HAP-1 (cell line): ENCODE measurements around the gene SH3TC1.

Experiments
- DNase-seq, 2 experiments: peaks; one replicate each; pipeline ENCODE4 v3.0.0-alpha.2; 2016 to 2020; ENCODE audit warnings: low spot score in 2 of 2
- H3K27me3 ChIP-seq: fragments of 250-450 bp; sonication (Bioruptor Pico); 2 replicates; pipeline ENCODE4 v1.5.1; 2020; ENCODE audit warnings: low read depth, mild to moderate bottlenecking, moderate library complexity
- H3K36me3 ChIP-seq: fragments of 250-450 bp; sonication (Bioruptor Pico); replicated peaks from 2 replicates; pipeline ENCODE4 v1.5.1; 2020; ENCODE audit warnings: mild to moderate bottlenecking
- H3K4me1 ChIP-seq: fragments of 250-450 bp; sonication (Bioruptor Pico); 2 replicates; pipeline ENCODE4 v1.5.1; 2020; ENCODE audit warnings: mild to moderate bottlenecking
- H3K4me3 ChIP-seq: fragments of 250-450 bp; sonication (Bioruptor Pico); 2 replicates; pipeline ENCODE4 v1.5.1; 2020; ENCODE audit warnings: mild to moderate bottlenecking, moderate library complexity
- H3K9me3 ChIP-seq: fragments of 250-450 bp; sonication (Bioruptor Pico); 2 replicates; pipeline ENCODE4 v1.5.1; 2020; ENCODE audit warnings: mild to moderate bottlenecking, moderate library complexity
- in situ Hi-C: fragments of 300-500 bp; cut with MboI; formaldehyde crosslinking; loops from 3 replicates; pipeline ENCODE4 v1.14.3; 2020; ENCODE audit warnings: low sequenced_read_pairs, inconsistent platforms, mixed read lengths

The SH3TC1 gene

DNA sequence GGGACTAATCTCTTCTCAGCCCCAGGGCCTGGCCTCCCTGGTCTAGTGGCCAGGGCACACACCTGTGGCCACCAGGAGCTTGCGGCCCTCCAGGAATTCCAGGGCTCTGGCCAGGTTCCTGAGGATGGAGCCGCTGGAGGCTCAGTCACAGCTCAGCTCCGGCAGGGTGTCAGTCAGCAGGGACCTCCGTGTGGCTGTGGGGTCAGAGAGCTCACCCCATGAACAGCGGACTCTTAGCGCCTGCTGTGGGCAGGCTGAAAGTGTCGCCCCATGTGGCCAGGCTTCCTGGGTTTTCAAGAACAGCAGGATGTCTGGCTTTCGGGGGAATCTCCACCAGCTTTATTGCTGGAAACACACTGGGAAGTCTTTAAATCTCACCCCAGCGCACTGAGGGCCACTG, 19.3 kb upstream of the SH3TC1 start:
- H3K4me1 ChIP-seq, result peaks cover 5% of the 10 kb centered on the region; the same call in 1 of the 2 replicates
- H3K27me3 ChIP-seq, result no peaks in the 10 kb centered on the region
- in situ Hi-C loops, result loop anchor here (10.0 kb wide), 1 partner anchor 225 kb away; no protein-coding TSS in a partner anchor

DNA sequence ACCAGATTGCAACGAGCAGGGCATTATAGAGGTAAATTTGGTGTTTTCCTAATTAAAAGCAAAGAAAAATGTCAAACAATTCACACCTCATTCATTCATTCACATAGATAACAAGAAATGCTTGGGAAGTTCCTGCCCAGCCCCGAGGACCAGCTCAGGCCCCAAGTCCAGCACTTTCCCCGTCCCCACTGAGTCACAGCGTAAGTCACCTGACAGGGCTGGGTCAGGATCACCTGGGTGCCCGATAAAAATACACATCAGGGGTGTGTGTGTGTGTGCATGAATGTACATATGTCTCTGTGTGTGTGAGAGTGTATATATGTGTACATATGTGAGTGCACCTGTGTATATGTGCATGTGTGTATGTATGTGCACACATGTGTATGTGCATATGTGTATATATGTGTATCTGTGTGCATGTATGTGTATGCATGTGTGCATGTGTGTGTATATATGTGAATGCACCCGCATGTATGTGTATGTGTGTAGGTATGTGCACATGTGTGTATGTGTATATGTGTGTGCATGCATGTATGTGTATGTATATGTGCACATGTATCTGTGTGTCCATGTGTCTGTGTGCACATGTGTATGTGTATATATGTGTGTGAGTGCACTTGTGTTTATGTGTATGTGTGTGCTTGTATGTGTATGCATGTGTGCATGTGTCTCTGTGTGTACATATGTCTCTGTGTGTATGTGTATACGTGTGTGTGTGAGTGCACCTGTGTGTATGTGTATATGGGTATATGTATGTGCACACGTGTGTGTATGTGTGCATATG, 18.6 kb upstream of the SH3TC1 start:
- DNase-seq, result no peak

More for the DNA sequence above, 19.3 kb upstream of the SH3TC1 start:
- Histone ChIP-seq H3K4me3 (no peak overlapping the region), H3K9me3 (no peaks in the 10 kb centered on the region), H3K36me3 (no peaks in the 10 kb centered on the region)
- DNase-seq, result no peak

DNA sequence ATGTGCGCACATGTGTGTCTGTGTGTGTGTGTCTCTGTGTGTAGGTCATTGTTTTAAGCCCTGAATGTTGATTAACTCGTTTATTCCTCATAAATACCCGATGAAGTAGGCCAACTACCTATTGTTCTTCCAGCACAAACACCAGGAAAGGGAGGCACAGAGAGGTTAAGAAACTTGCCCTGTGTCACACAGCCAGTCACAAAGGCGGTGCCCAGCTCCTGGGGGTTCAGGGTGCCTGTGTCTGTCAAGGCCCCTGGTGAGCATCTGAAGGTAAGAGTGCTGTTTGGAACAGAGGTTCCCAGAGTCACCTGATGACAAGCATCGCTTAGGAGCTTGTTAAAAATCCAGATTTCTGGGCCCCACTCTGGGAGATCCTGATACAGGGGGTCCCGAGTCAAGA, 18.0 kb upstream of the SH3TC1 start:
- no peaks in the 10 kb centered on the region for H3K9me3 ChIP-seq
- in situ Hi-C loops, result no loop called here
- DNase-seq, result no peak
- no peaks in the 10 kb centered on the region for H3K36me3 ChIP-seq
- H3K4me3 ChIP-seq, result no peak overlapping the region
- no peaks in the 10 kb centered on the region for H3K27me3 ChIP-seq
- H3K4me1 ChIP-seq, result peaks cover 5% of the 10 kb centered on the region; the same call in 1 of the 2 replicates

More for the DNA sequence above, 18.6 kb upstream of the SH3TC1 start:
- Histone ChIP-seq H3K9me3 (no peaks in the 10 kb centered on the region), H3K4me3 (no peak overlapping the region), H3K27me3 (no peaks in the 10 kb centered on the region), H3K4me1 (peaks cover 5% of the 10 kb centered on the region; the same call in 1 of the 2 replicates), H3K36me3 (no peaks in the 10 kb centered on the region)
- in situ Hi-C loops, result no loop called here

DNA sequence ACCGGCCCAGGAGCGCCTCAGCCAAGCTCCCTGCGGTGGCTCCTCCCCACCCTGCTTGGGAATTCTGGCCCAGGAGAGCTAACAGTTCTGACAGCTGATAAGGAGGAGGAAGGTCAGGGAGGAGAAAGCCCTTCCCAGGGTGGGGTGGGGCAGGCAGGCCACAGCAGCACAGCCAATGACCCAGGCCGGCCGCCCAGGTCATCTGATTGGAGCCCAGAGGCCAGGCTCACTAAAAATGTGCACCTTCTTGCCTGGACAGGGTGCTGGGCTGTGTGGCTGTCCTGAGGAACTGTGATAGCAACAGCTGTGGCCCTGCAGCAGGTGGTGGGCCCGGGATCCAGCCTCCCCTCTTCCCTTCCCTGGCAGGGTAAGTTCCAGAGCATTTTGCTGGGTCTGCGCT, 17.2 kb upstream of the SH3TC1 start:
- DNase-seq, result no peak
- Histone ChIP-seq H3K9me3 (no peaks in the 10 kb centered on the region), H3K27me3 (no peaks in the 10 kb centered on the region), H3K36me3 (no peaks in the 10 kb centered on the region), H3K4me3 (no peak overlapping the region), H3K4me1 (peaks cover 5% of the 10 kb centered on the region; the same call in 1 of the 2 replicates)
- in situ Hi-C loops, result no loop called here

DNA sequence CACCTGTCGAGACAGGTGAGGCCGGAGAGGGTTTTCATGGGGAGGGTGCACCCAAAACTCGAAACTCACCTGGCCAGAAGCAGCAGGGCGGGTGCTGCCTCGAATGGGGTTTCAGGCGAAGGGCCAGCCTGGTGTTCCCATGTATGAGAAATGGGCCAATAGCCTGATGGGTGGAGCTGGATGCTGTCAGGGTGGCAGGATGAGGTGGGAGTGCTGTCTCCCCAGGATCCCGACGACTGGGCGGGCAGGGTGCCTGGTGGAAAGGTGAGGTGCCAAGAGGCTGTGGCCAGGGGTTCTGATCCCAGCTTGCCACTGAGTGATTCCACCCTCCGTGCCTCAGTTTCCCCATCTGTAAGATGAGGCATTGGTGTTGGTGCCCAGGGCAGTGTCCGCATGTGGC, 16.8 kb upstream of the SH3TC1 start:
- no peak overlapping the region for H3K4me3 ChIP-seq
- in situ Hi-C loops, result no loop called here

DNA sequence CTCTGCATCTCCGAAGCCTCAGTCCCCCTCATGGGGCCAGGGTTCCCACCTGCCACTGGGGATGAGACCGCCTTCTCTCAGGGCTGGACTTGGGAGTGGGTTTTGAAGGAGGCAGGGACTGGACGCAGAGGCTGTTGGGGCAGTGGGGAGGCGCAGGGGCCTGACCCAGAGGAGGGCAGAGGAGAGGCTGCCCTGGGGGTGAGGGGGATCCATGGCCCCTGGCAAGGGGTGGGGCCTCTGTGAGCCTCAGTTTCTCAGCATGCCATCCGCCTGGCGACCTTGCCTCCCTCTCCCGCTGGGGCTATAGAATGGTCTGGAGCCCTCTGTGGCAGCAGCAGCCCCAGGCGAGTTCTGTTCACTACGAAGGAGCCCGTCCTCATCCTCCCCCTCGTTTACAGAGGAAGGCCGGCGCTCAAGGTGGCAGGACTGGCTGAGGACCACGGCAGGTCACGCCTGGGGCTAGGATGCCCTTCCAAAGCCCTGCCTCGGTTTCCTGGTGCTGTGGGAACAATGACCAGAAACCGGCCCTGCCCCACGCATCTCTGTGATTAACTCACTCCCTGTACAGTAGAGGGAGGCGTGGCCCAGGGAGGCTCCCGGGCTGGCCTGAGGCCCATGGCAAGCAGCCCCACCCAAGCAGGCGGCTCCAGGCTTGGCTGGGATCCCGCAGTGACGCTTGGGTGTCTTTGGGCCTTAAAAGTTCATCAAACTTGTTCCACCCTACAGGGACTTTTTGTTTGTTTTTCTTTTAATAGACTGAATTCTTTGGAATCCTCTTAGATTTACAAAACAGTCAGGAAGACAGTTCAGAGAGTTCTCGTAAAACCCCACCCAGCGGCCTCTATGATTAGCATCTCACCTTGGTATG, 16.0 kb upstream of the SH3TC1 start:
- Histone ChIP-seq H3K36me3 (no peaks in the 10 kb centered on the region), H3K27me3 (no peaks in the 10 kb centered on the region), H3K9me3 (no peaks in the 10 kb centered on the region), H3K4me3 (no peak overlapping the region), H3K4me1 (peaks cover 5% of the 10 kb centered on the region; the same call in 1 of the 2 replicates)
- DNase-seq, result peak; percentile 4 to 71
- in situ Hi-C loops, result no loop called here

More for the DNA sequence above, 16.8 kb upstream of the SH3TC1 start:
- H3K36me3 ChIP-seq, result no peaks in the 10 kb centered on the region
- no peaks in the 10 kb centered on the region for H3K9me3 ChIP-seq
- peaks cover 5% of the 10 kb centered on the region; the same call in 1 of the 2 replicates for H3K4me1 ChIP-seq
- H3K27me3 ChIP-seq, result no peaks in the 10 kb centered on the region
- no peak for DNase-seq

DNA sequence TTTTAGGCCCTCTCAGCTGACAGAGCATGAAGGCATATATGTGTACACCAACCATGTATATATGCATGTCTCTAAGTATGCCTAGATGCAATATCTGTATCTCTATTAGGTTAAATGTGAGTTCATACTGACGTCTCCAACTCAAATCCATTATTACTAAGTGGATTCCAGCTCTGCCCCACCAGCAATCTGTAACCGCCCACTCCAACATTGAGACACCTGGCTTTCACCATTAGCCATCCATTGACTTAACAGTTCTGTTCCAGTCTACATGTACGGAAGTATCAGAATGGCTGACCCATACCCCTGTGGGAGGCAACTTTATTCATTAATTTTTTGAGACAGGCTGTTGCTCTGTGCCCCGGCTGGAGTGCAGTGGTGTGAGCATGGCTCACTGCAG, 15.0 kb upstream of the SH3TC1 start:
- in situ Hi-C loops, result no loop called here
- H3K36me3 ChIP-seq, result no peaks in the 10 kb centered on the region
- H3K9me3 ChIP-seq, result no peaks in the 10 kb centered on the region
- no peak overlapping the region for H3K4me3 ChIP-seq
- no peaks in the 10 kb centered on the region for H3K27me3 ChIP-seq
- no peak for DNase-seq
- H3K4me1 ChIP-seq, result peaks cover 5% of the 10 kb centered on the region; the same call in 1 of the 2 replicates

DNA sequence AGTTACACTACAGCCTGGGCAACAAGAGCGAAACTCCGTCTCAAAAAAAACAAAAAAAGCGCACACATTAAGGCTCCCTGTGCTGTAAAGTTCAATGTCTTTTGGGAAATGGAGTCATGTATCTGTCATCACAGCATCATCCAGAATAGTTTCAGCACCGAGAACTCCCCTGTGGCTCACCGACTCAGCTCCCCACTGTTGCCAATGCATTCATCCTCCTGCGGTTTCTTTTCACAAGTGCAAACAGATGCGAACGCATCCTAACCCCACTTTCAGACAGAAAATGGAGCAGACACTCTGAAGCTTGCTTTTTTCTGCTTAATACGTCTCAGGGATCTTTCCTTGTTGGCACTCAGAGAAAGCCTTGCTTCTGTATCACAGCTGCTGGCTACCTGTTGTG, 13.8 kb upstream of the SH3TC1 start:
- H3K36me3 ChIP-seq, result no peaks in the 10 kb centered on the region
- in situ Hi-C loops, result no loop called here
- no peak for DNase-seq
- no peaks in the 10 kb centered on the region for H3K9me3 ChIP-seq
- no peaks in the 10 kb centered on the region for H3K27me3 ChIP-seq
- no peak overlapping the region for H3K4me3 ChIP-seq
- peaks cover 5% of the 10 kb centered on the region; the same call in 1 of the 2 replicates for H3K4me1 ChIP-seq

DNA sequence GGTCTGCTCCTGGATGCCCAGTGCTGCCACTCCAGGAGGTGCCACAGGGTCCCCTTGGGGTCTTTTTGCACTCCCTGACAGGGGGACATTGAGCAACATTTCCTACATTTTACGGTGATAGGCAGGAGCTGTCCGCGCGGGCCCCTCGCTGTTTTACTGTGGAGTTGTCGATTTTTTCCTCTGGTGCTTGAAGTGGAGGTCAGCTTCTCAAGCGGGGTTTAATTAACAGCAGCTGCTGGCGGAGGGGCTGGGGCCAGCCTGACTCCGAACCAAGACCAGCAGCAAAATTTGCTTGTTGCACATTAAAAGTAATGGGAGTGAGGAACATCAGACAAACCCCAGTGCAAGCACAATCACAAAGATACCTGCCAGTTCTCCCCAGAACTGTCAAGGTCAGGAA, 13.2 kb upstream of the SH3TC1 start:
- no peak for DNase-seq
- no peaks in the 10 kb centered on the region for H3K27me3 ChIP-seq
- H3K4me3 ChIP-seq, result no peak overlapping the region
- in situ Hi-C loops, result no loop called here
- no peaks in the 10 kb centered on the region for H3K9me3 ChIP-seq
- peaks cover 5% of the 10 kb centered on the region; the same call in 1 of the 2 replicates for H3K4me1 ChIP-seq
- H3K36me3 ChIP-seq, result no peaks in the 10 kb centered on the region

DNA sequence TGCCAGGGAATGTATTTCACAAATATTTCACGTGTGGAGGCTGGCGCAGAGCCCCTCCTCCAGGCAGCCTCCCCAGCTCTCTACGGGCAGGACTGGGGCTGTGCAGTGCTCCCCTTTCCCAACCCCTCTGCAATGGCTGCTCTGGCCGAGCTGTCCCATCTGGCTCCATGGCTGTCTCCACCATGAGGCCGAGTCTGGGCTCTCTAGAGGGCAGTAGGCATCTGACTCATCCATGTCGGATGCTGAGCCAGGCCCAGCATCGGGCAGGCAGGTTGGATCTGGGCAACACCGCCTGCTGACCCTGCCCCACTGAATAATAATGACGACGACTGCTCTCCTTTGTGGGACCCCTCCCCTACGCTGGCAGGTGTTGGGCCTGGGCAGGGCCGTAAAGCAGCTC, 11.0 kb upstream of the SH3TC1 start:
- in situ Hi-C loops, result no loop called here
- no peak for DNase-seq
- no peaks in the 10 kb centered on the region for H3K36me3 ChIP-seq
- no peak overlapping the region for H3K4me3 ChIP-seq
- H3K27me3 ChIP-seq, result no peaks in the 10 kb centered on the region
- H3K9me3 ChIP-seq, result no peaks in the 10 kb centered on the region
- peaks cover 4% of the 10 kb centered on the region; the same call in 1 of the 2 replicates for H3K4me1 ChIP-seq

DNA sequence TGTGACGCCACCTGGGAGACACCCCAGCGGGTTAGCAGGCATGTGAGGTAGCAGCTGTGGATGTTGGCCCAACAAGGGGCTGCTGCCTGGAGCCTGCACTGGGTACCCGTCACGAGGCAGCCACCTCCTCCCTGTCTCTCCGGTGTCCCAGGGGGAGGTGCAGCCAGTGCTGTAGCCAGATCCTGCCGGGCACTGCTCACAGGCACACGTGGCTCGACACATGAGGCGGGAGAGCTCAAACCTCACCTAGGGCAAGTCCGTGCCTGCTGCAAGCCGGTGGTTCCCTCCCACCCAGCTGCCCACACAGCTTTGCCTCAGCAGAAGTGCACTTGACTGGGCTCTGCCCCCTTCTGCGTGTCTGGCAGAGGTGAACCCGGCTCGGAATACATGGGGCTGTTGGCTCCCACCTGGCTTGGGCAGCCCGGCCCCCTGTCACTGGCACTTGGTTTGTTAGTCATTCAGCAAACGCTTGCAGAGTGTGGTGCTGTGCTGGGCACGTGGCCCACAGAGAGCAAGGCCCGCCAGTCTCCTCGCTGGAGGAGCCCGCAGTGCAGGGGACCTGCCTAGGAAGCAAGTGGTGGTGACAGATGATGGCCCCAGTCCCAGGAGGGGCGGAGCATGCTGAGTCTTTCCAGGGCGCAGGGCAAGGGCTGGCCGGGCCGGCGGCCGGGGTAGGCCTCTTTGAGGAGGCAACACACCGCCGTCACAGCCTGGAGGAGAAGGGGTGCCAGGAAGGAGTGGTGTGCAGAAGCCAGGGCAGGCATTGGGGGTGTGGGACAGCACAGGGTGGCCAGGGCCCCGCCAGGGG, 10.1 kb upstream of the SH3TC1 start:
- Histone ChIP-seq H3K9me3 (no peaks in the 10 kb centered on the region), H3K4me1 (no peaks in the 10 kb centered on the region), H3K27me3 (no peaks in the 10 kb centered on the region), H3K36me3 (no peaks in the 10 kb centered on the region), H3K4me3 (no peak overlapping the region)
- in situ Hi-C loops, result no loop called here
- no peak for DNase-seq

DNA sequence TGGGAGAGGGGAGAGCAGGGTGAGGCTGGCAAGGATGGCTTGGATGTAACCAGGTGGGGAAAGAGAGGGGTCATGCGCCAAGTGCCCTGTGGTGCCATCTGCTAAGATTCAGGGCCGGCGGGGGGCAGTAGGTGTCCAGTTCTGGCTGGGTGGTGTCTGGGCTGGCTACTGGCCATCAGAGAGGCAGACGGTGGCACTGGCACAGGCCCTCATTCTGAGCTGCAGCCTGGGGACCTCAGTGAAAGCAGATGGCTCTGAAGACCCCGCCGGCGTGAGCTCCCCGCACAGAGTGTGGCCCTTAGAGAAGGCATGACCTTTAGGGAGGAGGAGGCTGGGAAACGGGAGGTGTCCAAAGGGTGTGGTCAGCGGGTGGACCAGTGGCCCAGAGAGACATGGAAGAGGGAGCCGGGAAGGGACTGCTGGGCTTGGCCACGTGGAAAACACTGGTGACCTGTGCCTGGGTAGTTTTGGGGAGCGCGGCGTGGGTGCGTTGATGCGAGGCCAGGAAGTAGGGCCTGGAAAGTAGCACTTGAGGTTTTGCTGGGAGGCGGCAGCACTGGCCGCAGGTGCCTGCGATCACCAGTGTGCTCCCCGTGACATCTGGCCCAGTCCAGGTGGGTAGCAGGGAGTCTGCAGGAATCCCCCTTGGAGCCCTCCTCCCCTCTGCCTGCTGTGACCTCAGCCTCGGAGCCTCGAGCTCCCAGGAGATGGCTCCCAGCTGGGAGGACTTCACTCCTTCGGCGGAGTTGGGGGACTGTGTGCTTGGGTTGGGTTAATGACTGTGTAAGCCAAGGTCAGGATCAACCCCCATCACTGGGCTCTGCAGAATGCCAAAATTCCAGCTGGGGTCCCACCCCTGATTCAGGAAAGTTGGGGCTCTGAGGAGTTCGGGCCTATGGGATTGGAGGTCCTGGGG, 9.3 kb upstream of the SH3TC1 start:
- Histone ChIP-seq H3K27me3 (peaks cover 4% of the 10 kb centered on the region), H3K4me1 (no peaks in the 10 kb centered on the region), H3K4me3 (no peak overlapping the region), H3K9me3 (no peaks in the 10 kb centered on the region), H3K36me3 (no peaks in the 10 kb centered on the region)
- DNase-seq, result no peak
- in situ Hi-C loops, result no loop called here
